Left renal cortex interstitium (tissue), 4 donors: ENCODE results near the gene EXOC3L1. TPM values are rescaled to one million over a fixed set of nuclear protein-coding genes. Genes with fewer than 3 reads are reported as not detected.

ENCODE experiments used
- DNase-seq, 4 donors: peaks; one replicate each; pipeline ENCODE4 v3.0.0-alpha.2; 2013; ENCODE audit warnings: low read depth in 4 of 4, low spot score in 2 of 4, missing footprints in 1 of 4
- polyA plus RNA-seq, 4 donors: library from polyadenylated mRNA; unstranded; fragments of 120-200 nt; gene quantifications; one replicate each; pipeline ENCODE4 v1.2.1, GENCODE V29; 2013; ENCODE audit not compliant: insufficient read length in 4 of 4

The EXOC3L1 gene
- polyA plus RNA-seq, 4 donors = 4.9 to 7.8 (median 6.7) TPM

DNA sequence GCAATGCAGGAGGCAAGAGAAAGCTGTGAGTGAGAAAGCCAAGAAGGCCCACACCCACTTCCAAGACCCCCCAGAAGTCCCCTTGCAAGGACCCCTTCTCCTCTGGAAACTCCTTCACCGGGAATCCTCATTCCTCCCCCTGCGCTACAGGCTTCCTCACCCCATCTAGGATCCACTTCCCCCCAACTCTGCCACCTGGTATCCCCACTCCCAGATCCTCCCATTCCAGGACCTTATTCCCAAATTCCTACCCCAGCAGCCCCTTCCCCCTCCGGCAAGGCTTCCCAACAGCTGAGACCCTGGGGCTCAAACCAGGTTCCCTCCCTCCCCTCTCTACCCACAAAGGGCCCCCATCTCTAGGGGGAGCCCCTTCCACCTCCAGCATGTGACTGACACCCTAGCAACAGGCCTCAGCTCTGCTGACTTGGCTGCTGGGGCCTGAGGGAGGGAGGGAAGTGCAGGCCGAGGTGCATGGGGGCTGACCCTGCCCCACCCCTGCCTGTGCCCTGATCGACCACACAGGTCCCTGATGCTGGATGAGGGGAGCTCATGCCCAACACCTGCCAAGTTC lies 23.3 kb downstream of the EXOC3L1 start:
- no peak for DNase-seq

DNA sequence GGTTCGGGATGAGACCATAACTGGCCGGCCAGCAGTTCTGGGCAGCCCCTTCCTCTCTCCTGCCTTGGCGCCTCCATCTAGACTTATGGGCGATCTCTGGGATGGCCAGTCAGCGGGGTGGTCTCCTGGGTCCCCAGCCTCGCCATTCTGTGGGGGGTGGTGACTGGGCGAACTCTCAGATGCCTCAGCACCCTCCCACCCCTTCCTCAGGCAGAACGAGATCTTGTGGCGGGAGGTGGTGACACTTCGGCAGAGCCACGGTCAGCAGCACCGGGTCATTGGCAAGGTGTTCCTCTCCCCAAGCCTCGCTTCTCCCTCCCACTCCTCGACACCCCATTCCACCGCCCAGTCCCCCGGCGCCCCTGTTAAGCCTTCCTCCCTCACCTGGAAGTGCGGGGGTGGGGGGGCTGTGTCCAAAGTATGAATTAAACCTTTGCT lies 23.8 kb downstream of the EXOC3L1 start:
- DNase-seq = no peak

DNA sequence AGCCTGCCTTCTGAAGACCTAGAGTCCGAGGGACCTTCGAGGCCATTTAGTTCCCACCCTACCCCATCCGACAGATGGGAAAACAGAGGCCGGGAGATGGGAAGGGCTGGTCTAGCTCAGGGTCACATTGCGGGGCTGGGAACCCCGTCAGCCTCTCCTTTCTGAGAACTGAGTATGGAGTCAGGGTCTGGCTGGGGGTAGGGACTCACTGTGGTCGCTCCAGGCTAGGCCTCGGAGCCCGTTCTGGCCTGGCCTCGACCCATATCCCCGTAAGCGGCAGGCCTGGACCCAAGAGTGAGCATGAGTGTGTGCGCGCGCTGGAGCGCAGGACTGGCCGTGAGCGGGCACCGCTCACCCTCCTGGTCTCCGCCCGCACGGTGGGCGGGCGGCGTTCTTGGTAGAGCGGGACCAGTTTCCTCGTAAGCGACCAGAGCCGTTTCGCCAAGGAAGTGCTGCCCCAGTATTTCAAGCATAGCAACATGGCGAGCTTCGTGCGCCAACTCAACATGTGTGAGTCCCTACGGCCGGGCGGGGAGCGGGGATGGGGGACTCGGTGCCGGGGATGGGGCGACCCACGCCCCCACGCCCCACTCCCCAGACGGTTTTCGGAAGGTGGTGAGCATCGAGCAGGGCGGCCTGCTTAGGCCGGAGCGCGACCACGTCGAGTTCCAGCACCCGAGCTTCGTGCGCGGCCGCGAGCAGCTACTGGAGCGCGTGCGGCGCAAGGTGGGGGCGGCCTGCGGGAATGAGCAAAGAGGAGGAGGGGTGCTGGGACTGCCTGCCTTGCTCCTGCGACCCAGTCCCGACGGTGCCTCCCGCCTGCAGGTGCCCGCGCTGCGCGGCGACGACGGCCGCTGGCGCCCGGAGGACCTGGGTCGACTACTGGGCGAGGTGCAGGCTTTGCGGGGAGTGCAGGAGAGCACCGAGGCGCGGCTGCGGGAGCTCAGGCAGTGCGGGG lies 24.5 kb downstream of the EXOC3L1 start:
- DNase-seq = no peak

DNA sequence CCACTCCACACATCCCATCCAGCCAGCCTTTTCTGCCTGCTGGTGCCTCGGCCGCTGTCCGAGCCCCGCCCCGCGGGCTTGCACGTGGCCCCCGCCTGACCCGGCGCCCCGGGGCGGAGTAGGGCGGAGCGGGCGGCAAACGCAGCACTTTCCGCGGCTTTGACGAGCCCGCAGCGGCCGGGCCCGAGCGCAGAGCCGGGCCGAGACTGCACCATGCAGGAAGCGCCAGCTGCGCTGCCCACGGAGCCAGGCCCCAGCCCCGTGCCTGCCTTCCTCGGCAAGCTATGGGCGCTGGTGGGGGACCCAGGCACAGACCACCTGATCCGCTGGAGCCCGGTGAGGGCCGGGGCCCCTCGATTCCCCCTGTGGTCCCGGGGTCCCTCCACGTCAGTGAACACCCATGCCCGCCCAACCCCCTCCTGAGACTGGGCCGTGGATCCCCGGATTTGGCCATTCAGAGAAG lies 25.3 kb downstream of the EXOC3L1 start, which contains the start of gene HSF4:
Gene HSF4 (plus strand): TSS at position 147 of the 463 bp plus-strand sequence. CDS start 67 bp downstream, at position 214.
- DNase-seq = no peak

DNA sequence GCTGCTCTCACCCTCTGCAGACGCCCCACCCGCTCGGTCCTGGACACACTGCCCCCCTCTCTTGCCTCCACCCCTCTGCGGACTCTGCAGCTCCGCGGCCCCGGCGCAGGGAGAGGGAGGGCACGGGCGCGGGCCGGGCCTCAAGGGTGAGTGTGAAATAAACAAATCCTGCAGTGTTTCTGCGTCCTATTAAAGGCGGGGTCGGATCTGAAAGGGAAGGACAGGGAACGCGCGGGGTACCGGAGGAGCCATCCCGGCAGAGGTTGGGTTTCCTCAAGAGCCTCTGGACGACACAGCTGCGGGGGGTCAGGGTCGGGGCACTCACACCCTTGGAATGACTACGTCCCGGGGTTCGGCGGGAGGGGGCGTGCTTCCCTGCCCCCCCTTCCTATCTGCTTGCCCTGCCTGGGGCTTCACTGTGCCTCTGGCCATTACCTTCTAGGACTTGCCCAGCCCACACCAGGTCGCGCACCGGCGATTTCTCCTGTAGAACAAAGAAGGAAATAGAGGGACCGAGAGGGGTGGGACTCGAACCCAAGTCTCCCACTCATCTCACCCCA lies 25.9 kb downstream of the EXOC3L1 start:
- DNase-seq = no peak

DNA sequence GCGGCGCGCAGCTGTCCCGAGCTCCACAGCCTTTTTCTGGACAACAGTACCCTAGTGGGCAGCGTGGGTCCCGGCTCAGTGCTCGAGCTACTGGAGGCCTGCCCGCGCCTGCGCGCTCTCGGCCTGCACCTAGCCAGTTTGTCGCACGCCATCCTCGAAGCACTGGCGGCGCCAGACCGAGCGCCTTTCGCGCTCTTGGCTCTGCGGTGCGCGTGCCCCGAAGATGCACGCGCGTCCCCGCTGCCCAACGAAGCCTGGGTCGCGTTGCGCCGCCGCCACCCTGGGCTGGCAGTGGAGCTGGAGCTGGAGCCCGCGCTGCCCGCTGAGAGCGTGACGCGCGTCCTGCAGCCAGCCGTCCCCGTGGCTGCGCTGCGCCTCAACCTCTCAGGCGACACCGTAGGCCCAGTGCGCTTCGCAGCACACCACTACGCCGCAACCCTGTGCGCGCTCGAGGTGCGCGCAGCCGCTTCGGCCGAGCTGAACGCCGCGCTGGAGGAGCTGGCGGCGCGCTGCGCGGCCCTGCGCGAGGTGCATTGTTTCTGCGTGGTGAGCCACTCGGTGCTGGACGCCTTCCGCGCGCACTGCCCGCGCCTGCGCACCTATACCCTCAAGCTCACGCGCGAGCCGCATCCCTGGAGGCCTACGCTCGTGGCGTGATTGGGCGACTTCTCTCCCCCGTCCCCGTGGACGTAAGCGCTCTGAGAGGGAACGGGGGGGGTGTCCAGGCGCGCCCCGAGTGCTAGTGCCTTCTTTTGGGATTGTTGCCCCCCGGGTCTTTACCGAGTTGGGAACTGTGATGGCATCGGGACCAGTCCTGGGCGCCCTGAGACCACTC lies 26.6 kb downstream of the EXOC3L1 start:
- DNase-seq = no peak

DNA sequence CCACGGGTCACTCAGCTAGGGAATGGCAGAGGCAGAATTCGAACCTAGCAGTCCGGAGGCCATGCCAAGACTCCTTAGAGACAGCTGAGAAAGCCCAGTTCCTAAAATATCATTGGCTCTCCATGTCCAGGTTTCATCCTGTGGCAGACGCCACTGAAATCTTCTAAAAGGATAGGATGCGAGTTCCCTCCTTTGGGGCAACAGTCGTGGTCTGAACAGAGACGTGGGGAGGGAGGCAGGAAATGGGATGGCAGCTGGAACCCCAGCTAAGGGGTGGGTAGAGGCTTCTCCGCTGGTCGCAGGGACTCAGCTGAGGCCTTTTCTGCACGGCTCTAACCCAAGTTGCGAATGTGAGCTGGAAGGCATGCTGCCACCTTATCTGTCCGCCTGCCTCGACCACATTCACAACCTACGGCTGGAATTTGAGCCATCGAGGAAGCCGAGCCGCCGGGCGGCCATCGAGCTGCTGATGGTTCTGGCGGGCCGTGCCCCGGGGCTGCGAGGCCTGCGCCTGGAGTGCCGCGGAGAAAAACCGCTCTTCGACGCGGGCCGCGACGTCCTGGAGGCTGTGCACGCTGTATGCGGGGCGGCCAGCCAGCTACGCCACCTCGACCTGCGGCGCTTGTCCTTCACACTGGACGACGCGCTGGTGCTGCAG lies 27.3 kb downstream of the EXOC3L1 start:
- DNase-seq = no peak

DNA sequence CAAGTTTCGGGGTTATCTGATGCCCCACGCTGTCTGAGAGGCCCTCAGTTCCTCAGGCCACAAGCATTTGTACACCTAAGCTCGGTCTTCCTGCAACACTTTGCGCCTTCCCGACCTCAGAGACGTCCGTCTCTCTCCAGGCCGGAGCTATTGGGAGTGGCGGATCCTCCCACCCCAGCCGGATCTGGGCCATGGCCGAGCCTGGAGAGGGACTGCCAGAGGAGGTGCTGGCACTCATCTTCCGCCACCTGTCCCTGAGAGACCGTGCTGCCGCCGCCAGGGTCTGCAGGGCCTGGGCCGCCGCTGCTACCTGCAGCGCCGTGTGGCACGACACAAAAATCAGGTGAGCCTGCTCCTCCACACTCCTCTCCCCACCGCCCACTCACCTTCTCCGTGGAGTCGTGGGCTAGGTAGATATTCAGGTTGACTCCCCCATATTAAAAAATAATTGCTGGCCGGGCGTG lies 28.3 kb downstream of the EXOC3L1 start:
- DNase-seq = no peak

DNA sequence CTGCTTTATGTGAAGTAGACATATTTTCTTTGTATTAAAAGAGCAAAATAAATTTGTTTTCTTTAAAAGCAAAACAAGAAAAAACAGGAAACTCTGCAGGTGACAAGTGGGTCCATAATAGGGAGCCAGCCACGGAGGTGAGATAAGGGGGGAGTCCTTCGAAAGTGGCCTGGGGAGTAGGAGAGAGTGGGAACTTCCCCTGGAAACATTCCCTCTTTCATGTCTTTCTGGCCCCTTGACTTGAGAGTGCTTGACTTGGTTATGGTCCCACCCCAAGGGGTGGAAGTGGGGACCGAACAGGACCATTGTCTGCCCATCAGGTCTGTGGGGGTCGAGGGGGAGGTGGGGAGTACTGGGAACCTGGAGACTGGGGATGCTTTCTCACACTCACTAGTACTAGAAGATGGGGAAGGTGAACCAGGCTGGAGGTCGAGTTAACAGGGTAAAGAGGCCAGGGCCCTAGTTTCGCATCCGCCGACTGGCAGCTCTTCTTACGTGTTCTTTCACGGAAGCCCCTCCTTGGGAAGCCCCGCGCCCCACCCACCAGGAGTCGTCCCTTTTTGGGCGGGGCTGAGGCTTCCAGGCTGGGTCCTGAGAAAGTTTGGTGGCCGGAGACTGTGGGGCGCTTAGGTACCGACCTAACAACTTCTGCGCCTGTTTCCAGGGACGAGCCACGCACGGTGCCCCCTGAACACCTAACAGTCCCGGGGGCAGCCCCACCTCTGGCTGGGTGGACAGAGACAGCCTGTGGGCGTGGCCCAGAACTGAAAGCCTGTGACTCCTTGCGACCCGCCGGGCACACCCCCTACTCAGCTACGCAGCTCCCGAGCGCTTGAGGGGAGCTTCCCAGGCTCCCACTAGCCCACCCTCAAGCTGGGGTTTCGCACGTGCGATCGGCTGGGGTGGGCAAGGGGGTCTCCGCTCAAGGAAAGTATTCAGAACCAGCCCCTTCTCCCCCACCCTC lies 31.0 kb downstream of the EXOC3L1 start:
- DNase-seq = no peak

DNA sequence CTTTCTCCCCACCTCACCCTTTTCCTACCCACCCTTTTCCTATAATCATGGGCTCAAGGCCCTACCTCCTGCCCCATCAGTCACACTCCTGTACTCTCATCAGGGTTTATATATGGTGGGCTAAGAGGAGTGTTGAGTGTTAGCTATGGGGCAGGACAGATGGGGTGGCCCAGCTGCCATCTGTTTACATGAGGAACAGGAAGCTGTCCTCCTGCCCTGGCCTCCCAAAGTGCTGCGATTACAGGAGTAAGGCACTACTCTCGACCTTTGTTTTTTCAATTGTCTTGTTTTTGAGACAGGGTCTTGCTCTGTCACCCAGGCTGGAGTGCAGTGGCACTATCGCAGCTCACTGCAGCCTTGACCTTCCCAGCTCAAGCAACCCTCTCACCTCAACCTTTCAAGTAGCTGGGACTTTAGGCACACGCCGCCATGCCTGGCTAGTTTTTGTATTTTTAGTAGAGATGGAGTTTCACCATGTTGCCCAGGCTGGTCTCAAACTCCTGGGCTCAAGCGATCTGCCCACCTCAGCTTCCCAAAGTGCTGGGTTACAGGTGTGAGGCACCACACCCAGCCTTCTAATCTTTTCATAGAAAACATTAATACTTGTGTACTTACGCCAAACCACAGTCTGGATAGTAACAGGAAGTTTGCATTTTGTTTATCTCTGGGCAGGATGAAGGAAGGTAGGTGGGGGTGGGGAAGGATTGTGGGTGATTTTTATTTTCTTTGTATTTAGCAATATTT lies 31.9 kb downstream of the EXOC3L1 start:
- no peak for DNase-seq

DNA sequence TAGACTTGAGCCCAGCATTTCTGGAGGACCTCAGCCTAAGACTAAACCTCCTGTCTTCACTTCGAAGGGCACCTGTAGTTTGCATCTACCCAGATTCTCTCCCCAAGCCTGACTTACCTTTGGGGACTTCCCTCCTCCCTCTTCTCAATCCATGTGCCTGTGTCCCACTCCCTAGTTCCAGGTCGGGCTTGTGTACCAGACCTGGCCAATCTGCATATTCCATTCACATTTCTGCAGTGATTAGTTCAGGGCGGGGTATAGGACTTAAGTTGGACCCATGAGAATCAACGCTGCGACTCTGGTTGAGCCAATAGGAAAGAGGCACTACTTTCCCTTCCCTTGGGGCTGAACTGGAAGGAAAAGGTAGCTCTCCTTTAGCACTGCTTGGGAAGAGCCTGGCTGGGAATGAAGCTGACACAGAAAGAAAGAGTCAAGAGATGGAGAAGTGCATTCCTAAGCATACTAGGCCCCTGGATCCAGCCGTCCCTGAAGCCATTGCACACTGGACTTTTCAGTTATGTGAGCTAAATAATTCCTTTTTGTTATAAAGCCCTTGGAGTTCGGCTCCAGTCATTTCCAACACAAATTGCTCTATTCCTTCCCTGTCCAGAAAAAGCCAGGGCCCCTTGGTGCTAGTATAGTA lies 32.7 kb downstream of the EXOC3L1 start:
- DNase-seq = no peak

DNA sequence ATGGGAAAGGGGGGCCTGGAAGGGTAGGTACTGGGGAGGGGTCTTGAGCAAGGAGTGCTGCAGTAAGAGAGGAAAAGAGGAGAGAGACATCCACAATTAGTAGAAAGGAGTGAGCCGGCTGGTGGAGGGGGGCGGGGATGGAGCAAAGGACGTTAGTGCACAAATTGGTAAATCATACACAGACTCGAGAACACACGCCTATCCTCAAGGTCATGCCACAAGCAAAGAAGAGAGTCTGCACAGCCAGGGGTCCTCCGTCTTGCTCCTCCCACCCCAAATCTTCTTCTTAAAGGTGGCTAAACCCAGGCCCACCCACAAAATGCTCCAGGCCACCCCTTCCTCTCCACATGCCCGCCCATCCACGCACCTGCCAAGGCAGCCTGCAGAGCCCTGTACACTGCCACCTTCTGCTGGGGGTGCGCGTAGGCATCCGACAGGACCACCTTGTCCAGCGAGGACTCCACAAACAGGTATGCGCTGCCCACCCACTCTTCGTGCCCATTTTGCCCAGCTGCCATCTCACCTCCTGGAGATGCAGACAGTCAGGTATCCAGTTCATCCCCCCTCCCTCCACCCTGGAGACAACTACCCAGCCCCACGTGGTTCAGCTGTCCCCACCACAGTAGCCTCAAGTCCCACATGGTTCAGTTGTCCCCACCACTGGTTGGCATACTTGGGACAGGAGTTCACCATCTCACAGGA lies 33.6 kb downstream of the EXOC3L1 start:
- DNase-seq = no peak

DNA sequence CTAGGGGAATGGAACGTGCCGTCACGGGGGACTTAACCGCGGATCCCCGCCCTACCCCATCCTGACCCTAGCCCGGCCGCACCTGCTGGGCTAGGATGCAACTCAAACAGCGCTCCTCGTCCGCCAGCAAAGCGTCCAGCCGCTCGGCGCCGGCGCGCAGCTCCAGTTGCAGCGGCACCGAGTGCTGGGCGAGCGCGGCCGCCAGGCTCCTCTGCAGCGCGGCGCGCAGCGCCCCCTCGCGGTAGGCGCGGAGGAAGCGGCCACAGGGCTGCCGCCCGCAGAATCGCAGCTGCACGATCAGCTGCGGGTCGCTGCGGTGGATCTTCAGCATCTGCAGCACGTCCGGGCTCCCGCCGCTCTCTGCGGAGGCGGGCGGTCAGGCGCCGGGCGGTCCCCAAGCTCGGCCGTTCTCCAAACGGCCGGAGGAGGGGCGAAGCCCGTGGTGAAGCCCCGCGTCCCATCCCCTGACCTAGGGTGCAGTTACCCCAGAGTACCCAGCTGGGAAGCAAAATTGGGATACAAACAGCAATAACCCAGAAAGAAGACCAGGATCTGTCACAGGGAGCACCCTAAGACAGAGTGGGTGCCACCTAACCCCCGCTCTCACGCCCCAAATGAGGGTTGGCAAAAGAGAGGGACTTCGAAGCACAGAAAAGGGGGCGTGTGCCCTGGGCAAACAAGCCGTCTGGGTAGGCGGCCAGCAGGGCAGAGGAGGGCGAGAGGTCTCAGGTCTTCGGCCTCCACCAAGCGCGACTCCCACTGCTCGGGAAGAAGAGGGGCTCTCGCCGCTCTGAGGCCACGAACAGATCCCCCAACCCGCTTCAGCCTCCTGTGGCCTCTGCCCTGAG lies 34.4 kb downstream of the EXOC3L1 start:
- DNase-seq = no peak

DNA sequence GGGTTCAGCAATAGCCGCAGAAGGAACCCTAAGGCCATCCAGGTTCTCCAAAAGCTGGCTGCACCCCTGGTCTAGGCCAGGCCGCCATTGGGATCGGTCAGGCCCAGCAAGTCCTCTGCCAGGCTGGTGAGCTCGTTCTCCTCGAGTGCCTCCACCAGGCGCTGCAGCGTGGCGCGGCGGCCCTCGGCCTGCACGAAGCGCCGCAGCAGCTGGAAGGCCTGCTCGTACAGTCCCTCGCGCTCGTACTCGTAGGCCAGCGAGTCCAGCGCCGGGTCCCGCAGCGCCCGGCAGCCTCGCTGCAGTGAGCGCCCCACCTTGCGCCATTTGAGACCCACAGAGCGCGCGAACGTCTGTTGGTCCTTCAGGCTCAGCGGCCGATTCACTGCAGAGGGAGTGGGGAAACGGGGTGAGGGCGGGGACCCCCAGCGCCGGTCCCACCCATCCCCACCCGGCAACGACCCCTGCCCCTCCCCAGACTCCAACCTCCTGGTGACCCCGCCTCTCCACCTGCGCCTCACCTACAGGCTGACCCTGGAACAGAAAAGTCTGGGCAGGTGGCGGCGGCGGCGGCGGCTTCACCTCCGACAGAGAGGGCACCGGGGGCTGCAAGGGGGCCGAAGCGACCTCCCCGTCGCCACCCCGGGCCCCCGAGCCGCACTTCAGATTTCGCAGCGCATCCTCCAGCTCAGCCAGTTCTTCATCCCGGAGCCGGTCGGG lies 35.2 kb downstream of the EXOC3L1 start:
- no peak for DNase-seq

DNA sequence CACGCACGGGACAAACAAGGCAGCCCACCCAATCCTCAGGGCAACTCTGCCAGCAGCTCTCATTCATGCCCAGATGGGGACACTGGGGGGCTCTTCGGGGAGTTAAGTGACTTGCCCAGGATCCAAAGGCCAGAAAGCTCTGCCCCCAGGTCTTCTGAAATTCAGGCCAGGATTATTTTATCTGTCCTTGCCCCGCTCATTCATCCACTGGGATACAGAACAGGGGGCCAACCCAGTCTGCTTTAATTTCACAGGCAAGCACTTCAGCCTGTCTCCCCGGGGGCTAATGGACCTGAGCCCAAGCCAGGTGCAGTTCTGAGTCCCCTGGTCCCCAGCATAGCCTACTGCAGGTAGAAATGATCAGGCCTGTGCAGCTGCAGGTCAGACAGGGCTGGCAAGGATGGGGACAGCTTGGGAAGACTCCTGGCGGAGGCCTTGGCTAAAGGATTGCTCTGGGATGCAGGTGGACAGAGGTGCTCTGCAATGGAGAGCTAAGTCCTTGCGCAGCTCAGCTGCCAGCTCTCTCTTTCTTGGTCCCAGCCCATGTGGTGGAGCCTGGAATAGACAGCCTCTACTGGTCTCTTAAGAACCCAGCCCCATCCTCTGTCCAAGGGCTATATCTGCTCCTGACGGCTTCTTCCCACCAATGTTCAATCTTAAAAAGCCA lies 38.4 kb downstream of the EXOC3L1 start:
- no peak for DNase-seq
